ENCODE measurements around the gene PAPSS2.
"Not testable (repeated sequence)": the region's sequence is repeated elsewhere in the genome, so short reads cannot be mapped to it uniquely, and the experiment has no call there.

PAPSS2 gene

DNA sequence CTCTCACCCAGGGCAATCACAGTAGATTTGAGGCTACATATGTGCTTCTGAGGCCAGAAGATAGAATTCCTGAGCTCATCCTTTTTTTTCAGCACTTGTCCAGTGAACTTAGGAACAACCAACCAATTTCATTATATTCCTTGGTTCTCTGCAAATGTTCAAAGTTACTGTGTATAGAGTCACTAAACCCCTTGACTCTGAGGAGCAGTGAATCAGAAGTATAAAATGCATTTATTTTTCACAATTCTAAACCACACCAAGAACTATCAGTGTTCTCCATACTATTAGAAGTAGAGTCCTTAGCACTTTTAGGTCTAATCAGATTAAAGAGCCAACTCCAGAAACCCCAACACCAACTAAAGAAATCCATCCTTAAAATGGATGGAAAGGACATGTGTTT lies 19.6 kb upstream of the PAPSS2 start:
- DNase-seq: no peak
- intact Hi-C loops (cut with DNase I): no loop called here

DNA sequence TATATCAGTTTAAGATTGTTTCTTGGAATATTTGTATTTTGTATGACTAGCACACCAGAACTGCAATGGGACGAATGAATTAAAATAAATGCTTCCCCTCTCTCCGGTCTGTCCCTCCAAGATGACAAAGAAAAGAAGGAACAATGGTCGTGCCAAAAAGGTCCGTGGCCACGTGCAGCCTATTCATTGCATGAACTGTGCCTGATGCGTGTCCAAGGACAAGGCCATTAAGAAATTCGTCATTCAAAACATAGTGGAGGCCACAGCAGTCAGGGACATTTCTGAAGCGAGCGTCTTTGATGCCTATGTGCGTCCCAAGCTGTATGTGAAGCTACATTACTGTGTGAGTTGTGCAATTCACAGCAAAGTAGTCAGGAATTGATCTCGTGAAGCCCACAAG lies 17.2 kb upstream of the PAPSS2 start:
- intact Hi-C loops (cut with DNase I): no loop called here
- DNase-seq: no peak

DNA sequence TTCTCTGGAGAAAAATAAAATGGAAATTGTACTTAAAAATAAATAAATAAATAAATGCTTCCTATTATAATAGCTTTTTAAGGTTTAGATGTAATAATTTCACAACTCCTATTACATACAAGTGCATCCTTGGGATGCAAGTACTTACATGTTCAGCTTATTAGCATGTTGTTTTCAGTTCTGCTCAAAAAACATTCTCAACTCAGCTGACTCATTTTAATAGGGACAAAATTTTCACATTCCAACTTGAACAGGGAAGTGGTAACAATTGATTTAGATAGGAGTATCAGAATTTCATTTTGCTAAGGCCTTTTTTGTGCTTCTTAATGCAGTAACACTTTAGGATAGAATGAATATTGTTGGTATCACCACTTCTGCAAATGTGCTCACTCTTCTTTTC lies 16.7 kb upstream of the PAPSS2 start:
- no peak for DNase-seq
- intact Hi-C loops (cut with DNase I): no loop called here

DNA sequence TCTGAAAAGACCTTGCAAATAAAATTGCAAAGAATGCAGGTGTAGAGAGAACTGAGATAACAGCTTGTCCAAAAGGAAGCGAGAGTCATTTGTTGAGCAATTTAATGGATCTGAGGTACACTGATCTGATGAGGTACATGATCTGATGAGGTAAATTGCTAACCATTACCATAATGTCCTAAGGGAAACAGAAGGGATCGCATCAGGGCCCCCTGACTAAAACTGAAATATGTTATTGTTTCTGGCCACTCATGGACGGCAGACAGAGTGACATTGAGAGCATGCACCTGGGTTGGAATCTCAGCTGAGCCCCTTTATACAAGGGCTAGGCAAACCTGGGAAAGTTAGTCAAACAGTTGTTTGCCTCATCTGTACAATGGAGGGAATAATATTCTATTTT lies 15.8 kb upstream of the PAPSS2 start:
- intact Hi-C loops (cut with DNase I): no loop called here
- DNase-seq: no peak

DNA sequence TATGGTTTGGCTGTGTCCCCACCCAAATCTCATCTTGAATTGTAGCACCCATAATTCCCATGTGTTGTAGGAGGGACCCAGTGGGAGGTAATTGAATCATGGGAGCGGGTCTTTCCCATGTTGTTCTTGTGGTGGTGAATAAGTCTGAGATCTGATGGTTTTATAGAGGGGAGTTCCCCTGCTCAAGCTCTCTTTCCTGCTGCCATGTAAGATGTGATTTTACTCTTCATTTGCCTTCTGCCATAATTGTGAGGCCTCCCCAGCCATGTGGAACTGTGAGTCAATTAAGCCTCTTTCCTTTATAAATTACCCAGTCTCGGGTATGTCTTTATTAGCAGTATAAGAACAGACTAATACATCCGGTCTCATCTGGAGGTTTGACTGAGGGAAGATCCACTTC lies 15.2 kb upstream of the PAPSS2 start:
- DNase-seq; intact Hi-C loops (cut with DNase I): not testable (repeated sequence)

DNA sequence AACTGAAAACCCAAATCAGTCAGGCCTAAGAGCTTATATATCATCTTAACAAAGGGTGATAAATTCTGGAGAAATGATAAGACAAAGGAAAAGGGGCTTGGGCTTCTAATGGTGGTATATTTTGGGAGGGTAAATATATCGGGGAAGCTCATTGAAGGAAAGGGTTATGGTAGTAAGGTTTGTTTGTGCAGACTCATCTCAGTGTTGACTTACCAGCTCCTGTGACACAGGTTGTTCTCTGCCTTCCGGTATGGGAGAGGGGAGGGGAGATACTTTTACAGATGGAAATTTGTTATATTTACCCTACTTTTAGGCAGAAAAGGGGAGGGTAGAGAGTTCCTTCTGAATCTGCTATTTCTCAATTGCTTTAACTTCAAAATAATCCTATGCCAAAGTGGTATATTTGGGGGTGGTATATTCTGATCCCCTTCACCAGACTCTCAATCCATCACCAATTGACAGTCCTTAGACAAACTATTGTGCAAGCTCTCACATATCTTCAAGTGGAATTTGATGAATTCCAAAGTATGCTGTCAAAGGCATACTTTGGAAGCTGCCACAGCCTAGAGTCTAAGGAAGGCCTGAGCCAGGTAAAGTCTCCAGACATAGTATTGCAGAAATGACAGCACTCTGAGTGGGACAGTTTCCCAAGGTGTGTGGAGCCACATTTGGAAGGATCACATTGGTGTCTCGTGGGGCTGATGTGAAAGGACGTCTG lies 13.3 kb upstream of the PAPSS2 start:
- no peak for DNase-seq
- intact Hi-C loops (cut with DNase I): no loop called here

DNA sequence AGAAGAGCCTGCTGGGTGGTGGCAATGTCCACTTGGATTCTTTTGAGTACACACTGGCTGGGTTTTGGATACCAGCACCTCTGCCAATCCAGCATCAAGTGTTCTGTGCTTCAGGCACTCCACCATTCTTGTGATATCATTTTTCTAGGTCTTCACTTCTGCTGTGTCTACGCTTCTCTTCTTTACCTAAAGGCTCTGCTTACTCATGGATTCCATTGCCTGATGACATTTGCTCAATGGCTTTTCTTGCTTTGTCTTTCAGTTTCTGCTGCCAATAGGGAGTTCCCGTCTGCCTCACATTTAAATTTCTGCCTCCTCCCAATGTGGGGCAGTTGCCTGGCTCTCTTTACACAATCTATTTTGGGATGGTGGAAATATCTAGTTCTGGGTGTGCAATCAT lies 12.7 kb upstream of the PAPSS2 start:
- no peak for DNase-seq
- intact Hi-C loops (cut with DNase I): no loop called here

DNA sequence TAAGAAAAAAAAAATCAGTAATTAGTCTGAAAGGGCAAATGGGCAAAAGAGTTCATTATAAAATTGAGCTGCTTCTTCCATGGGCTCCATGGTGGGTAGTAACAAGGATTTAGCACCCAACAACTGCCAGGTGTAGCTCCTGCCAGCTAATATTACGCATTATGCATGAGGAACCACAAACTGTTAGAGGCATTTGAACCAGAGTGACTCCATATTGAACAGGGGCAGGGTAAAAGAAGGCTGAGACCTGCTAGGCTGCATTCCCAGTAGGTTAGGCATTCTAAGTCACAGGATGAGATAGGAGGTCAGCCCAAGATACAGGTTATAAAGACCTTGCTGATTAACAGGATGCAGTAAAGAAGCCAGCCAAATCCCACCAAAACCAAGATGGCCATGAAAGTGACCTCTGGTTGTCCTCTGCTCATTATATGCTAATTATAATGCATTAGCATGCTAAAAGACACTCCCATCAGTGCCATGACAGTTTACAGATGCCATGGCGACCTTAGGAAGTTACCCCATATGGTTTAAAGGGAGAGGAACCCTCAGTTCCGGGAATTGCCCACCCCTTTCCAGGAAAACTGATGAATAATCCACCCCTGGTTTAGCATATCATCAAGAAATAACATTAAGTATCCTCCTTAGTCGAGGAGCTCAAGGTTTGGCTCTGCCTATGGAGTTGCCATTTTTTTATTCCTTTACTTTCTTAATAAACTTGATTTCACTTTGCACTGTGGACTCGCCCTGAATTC lies 8.7 kb upstream of the PAPSS2 start:
- no peak for DNase-seq
- intact Hi-C loops (cut with DNase I): loop anchor here (10.0 kb wide), 1 partner anchor 116 kb away; no protein-coding TSS in a partner anchor

DNA sequence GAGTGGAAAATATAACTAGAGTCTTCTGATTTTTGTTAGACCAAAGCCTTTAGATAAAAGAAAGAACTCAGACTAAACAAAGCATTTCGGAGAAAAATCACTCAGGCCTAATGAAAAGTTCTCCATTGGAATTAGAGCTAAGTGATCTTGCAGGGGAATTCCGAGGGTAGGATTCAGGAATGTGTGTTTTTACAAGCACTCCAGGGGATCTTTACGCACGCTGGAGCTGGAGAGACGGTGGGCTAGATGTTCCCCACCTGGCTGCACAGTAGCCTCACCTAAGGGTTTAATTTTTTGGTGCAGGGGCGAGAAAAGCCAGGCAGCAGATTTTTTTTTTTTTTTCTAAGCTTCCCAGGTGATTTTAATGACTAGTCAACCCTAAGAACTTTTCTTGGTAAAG lies 7.9 kb upstream of the PAPSS2 start:
- intact Hi-C loops (cut with DNase I): loop anchor here (10.0 kb wide), 1 partner anchor 117 kb away; no protein-coding TSS in a partner anchor
- no peak for DNase-seq

DNA sequence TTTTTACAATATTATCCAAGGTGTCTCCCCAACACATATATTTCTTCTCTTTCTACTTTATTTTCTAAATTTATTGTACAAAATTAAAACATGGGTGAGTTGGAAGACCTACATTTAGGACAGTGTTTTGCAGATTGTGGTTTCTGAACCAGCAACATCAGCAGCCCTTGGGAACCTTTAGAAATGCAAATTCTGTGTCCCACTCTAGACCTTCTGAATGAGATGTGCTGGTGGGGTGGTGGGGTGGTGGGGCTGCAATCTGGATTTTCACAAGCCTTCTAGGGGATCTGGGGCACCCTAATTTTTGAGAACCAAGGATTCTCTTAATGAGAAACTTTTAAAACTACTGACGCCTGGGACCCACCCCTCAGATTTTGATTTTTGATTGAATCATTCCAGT lies 7.4 kb upstream of the PAPSS2 start:
- intact Hi-C loops (cut with DNase I): loop anchor here (10.0 kb wide), 1 partner anchor 117 kb away; no protein-coding TSS in a partner anchor
- no peak for DNase-seq

DNA sequence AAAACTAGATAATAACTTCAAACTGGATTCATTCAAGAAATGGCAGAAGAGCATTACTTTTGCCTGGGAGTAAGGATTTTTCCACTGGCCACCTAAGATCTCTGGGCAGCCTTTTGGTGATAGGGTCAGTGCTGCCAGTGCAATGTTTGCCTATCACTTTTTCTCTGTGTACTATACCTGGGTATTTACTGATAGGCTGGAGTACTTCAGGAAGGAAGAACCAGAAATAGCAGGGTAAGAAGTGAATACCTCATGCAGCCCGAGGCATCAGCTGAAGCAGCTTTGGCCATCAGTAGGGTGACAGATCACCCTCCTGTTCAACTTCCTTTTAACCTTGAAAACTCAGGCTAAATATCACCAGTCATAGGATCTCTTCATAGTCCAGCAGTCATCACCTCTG lies 5.5 kb upstream of the PAPSS2 start:
- DNase-seq: no peak
- intact Hi-C loops (cut with DNase I): loop anchor here (10.0 kb wide), 1 partner anchor 119 kb away; no protein-coding TSS in a partner anchor

DNA sequence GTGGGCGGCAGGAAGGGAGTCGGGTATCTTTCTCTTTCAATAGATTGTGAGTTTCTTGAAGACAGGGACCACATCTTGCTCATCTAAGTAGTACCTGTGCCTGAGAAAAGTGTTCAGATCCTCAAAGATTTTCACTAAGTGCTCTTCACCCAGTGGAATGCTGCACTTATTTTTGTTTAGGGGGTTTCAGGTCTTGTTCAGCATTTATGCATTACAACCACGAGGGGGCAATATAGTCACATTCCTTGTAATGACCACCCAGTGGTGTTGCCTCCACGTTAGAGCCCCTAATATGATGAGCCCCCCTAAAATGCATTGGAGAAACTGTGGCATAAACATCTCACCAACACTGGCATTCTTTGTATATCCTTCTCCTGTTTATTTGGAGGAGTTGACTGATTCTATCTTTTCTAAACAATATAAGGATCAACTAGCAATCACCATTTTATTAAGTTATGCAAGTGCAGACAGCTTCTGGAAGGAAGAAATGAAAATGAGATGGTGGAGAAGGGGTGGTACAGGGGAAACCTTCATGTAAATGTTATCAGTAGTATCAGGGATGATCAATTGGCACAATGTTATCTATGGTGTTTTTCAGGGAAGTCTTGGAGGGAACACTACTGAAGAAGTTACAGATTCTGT lies 3.1 kb upstream of the PAPSS2 start:
- DNase-seq: no peak
- intact Hi-C loops (cut with DNase I): loop anchor here (2.0 to 10.0 kb wide), 3 partner anchors 78 to 122 kb away; no protein-coding TSS in a partner anchor

DNA sequence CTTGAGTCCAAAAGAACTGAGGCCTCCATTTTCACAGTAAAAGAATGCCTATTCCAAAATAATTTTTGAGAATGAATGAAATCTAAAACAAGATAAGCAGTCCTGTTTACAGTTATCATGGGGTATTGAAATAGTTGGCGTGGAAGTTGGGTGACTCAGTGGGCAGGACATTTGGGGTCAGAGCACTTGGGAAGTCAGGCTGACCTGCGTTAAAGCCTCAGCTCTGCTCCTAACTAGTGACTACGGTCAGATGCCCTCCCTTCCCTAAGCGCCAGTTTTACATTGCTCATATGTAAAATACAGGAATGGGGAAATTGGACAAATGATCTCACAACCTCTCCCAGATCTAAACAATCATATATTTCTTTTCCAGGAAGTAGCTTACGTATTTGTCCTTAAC lies 2.3 kb upstream of the PAPSS2 start:
- intact Hi-C loops (cut with DNase I): loop anchor here (2.0 to 10.0 kb wide), 3 partner anchors 77 to 123 kb away; no protein-coding TSS in a partner anchor
- no peak for DNase-seq

DNA sequence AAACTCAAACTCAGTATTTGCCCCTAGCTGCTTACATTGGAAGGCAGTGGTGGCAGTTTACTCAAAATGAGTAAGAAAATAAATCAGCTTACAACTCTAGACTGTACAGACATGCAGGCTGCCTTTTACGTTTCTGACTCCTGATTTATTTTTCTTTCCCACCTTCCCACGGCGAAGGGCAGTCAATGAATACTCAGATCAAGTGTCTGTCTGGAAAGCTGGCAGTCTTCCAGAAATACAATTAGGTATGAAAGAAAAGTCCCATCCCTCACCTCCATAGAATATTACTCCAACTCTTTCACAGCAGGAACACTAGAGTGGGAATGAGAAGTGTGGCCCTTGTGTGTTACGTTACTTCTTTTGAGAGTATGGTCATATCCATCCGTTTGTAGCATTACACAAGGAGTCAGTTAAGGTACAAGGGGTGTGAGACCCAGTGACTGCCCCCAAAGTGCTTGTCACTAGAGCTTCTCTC lies 1.3 kb upstream of the PAPSS2 start:
- intact Hi-C loops (cut with DNase I): loop anchor here (10.0 kb wide), 1 partner anchor 124 kb away; no protein-coding TSS in a partner anchor
- DNase-seq: no peak

DNA sequence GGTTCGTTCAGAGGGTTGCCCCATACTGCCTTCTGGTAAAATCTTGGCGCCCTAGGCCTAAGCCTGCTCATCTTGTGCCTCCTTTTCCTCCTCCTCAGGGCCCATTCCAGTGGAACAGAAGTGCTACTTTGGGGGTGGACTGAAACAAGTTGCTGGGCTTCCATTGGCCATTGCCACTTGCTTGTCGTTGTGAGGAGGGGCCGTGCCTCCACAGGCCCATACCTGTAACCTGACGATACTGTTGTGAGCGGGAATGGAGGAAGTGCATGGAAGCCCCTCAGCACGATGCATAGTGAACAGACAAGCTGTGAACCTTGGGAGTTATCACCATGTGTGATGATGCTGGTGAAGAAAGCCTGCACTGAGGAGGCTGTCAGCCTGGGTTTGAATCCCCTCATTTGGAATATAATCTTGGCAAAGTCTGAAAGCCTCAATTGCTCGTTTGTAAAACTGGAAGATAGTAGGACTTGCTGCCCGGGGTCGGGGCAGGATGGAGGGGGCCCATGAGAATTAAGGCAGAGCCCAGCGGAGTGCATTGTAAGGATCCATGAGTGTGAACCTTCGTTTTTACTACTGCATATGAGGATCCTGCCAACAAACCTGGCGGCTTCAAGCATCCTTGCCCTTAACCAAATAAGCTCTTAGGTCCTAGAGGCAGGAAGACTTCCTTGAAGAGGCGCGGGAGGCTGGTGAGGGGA lies 671 bp upstream of the PAPSS2 start:
- DNase-seq: no peak
- intact Hi-C loops (cut with DNase I): loop anchor here (10.0 kb wide), 1 partner anchor 124 kb away; no protein-coding TSS in a partner anchor

DNA sequence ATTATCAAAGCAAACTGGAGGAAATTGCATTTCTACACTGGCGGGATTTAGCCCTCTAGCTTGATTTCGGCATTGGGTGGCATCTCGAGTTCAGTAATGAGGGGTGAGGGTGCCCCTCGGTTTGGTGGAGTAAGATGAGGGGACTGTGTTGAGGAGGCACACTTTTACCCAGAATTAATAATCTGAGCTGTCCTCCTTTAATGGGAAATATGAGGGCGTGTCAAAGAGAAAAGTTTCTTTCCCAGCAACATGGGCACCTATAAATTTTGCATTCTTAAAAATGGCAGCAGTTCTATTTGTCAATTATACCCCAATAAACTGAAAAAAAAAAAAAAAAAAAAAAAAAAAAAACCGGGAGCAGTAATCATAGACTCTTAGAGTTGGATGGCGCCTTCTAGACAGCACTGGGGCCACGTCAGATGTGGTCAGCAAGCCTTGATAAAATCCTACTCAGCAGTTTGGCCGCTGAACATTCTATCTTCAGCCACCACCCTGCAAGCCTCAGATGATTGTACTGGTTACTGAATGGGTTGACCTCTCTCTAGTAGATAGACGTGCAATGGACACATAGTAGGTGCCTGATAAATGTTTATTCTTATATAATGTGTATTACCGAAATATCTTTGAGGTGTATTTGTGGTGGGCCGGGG lies 931 bp downstream of the PAPSS2 start:
- intact Hi-C loops (cut with DNase I): no loop called here
- no peak for DNase-seq

DNA sequence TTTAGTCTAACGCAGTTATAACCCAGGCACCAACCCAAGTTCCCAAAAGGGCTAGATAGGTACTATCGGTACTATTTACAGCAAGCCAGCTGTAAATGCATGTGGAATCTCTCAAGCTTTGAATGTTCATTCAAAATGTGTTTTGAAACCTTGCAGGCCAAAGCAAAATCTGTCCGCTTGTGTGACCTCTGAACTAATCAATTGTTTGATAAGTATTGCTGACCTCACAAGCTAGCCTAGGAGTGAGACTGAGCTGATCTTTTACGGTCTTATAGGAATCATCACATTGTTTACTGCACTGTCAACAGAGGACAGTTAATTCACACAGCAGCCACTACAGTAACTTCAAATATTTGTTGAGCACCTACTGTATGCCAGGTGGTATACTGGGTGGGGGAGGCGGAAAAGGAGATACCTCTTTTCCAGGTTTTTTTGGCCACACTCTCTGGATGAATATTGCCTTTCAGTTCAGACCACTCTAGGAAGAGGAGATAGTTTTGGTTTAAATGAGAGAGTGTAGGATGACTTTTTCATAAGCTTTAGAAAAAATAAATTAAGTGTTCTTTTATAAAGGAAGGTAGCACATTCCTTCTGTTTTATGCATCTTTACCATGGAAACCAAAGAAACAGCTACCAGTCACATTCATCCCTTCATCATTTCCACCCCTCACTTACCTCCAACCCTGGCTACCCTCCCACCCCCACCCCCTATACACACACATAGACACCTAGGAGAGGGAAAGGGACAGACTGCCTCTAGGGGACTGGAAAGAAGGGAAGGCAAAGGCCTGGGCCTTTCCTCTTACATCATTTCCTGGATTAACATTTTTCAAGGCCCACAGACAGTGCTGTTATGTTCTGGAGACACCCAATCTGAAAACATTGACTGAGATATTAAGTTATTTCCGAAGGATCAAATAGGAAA lies 2.4 kb downstream of the PAPSS2 start:
- DNase-seq: no peak
- intact Hi-C loops (cut with DNase I): no loop called here

DNA sequence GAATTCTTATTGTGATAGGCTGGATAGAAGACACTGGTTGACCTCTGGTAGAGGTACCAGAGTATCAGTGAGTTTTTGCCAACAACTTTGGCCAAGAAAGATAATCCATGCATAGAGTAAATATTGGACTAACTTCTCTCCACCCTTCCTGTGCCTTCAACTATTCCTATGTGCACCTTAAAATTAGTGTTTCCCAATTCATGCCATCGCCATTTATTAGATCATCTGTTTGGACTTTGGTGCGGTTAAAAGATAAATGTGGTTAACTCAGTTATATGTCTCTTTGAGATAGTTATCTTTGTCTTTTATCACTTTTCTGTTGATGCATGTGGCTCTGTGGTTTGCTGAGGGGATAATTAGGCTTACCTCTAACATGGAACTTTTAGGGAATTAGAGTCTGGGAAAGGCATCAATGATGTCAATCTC lies 4.6 kb downstream of the PAPSS2 start:
- no peak for DNase-seq
- intact Hi-C loops (cut with DNase I): no loop called here

DNA sequence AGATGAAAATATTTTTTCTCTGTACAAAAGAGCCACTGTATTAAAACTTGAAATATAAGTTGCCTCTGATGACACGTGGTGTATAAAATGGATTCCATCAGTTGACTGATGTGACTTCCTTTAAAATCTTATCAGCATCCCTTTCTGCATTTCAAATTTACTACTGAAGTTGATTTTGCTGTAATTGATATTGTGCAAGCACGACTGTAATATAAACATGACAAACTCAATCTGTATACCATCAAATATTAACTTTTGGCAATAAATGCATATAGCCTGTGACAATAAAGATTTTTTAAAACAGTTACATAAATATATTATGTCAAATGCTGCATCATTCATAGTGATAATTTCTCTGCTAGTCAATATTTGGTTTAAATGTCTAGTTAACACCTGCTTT lies 7.8 kb downstream of the PAPSS2 start:
- DNase-seq: no peak
- intact Hi-C loops (cut with DNase I): no loop called here
